LNCaP clone FGC (cell line): Measurements from ENCODE around the gene USP54.

Experiments used
- DNase-seq: peaks from one replicate; pipeline ENCODE4 v3.0.0-alpha.2; 2011; ENCODE audit warnings: low read depth
- H3K4me3 ChIP-seq: 2 replicates; pipeline ENCODE4 v1.5.1; 2011; ENCODE audit warnings: mild to moderate bottlenecking, low read depth, low read length, control low read depth
- TF ChIP-seq, protein P1 (sequence below): IDR thresholded peaks from 2 replicates; pipeline ENCODE4 v1.5.1; 2012; ENCODE audit warnings: mild to moderate bottlenecking; ENCODE audit not compliant: control insufficient read depth, insufficient read depth; ENCODE audit errors: extremely low read depth

USP54 gene, protein sequence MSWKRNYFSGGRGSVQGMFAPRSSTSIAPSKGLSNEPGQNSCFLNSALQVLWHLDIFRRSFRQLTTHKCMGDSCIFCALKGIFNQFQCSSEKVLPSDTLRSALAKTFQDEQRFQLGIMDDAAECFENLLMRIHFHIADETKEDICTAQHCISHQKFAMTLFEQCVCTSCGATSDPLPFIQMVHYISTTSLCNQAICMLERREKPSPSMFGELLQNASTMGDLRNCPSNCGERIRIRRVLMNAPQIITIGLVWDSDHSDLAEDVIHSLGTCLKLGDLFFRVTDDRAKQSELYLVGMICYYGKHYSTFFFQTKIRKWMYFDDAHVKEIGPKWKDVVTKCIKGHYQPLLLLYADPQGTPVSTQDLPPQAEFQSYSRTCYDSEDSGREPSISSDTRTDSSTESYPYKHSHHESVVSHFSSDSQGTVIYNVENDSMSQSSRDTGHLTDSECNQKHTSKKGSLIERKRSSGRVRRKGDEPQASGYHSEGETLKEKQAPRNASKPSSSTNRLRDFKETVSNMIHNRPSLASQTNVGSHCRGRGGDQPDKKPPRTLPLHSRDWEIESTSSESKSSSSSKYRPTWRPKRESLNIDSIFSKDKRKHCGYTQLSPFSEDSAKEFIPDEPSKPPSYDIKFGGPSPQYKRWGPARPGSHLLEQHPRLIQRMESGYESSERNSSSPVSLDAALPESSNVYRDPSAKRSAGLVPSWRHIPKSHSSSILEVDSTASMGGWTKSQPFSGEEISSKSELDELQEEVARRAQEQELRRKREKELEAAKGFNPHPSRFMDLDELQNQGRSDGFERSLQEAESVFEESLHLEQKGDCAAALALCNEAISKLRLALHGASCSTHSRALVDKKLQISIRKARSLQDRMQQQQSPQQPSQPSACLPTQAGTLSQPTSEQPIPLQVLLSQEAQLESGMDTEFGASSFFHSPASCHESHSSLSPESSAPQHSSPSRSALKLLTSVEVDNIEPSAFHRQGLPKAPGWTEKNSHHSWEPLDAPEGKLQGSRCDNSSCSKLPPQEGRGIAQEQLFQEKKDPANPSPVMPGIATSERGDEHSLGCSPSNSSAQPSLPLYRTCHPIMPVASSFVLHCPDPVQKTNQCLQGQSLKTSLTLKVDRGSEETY (N-terminal part only)

DNA sequence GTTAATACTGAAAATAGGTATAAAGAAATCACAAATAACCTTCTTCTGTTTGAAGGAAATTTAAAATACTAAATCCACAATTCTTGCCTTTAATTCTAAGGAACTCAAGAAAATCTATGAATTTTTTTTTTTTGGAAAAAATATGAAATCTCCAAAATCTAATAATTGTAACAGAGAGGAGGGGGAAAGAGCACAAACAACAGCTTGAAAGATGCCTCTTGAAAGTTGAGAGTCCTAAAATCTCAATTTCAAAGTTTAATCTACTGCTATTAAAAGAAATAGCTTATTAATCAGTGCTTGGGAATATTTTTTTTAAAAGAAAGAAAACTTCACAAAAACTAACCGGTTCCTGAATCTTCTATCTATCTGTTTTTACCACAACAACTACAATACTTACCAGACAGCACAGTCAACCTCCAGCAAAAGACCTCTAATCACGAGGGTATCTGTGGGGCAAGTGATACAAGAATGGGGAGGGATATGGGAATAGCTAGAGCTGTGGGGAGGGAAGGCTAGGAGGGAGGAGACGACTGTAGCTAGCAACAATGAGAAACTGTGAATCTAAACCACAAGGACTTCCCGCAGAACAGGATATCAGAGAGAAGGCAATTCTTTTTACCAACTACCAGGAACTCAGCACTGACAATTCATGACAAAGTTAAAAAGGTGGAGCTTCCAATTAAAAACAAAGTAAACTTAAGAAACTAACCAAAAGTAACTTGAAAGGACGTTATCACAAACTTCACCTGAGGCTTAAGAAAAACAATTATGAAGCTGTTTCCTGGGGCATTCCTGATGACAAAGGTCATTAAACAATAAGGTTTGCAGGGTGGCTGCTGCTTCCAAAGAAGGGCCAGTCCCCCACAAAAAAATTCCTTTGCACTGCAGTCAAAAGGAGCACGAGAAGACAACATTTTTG lies at the start of gene USP54:
Gene USP54 (minus strand): TSS at position 462 of the 919 bp plus-strand sequence. CDS start 15,684 bp downstream, outside the sequence.
- no peak for DNase-seq
- peak within 1 kb of the TSS; percentile 30 for H3K4me3 ChIP-seq
- TF ChIP-seq, protein P1, sequence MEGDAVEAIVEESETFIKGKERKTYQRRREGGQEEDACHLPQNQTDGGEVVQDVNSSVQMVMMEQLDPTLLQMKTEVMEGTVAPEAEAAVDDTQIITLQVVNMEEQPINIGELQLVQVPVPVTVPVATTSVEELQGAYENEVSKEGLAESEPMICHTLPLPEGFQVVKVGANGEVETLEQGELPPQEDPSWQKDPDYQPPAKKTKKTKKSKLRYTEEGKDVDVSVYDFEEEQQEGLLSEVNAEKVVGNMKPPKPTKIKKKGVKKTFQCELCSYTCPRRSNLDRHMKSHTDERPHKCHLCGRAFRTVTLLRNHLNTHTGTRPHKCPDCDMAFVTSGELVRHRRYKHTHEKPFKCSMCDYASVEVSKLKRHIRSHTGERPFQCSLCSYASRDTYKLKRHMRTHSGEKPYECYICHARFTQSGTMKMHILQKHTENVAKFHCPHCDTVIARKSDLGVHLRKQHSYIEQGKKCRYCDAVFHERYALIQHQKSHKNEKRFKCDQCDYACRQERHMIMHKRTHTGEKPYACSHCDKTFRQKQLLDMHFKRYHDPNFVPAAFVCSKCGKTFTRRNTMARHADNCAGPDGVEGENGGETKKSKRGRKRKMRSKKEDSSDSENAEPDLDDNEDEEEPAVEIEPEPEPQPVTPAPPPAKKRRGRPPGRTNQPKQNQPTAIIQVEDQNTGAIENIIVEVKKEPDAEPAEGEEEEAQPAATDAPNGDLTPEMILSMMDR = no peak

DNA sequence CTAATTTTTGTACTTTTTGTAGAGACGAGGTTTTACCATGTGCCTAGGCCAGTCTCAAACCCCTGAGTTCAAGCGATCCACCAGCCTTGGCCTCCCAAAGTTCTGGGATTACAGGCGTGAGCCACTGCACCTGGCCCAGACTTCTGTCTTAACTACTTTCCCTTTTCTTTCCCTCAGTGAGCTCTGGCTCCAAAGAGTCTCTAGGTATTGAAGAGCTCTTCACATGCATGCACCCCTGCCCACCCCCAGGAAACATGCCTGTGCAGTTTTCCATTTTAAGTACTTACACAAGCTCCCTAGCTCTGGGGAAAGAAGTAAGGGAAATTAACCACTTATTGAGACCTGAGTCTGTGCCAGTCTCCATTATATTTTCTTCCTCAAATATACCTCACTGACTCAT lies 48.1 kb upstream of the USP54 start:
- H3K4me3 ChIP-seq = no peak overlapping the region
- TF ChIP-seq, protein P1 = no peak
- DNase-seq = no peak

DNA sequence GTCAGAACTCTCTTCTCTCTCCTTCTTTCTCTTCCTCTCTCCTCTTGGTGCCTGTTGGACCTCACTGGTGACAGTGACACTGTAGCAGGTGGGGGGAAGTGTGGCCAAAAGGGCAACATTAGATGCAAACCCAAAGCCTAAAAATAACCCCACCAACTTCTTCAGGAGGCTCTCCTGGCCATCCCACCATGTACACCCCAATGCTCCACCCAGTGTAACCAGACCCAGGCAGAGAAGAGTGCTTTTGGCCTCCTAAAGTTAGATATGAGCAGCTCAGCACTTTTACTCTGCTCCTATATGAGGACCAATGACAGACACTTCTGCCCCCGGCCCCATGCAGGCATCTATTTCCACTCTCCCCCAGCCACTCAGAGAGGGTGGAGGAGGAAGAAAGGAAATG lies 44.6 kb upstream of the USP54 start:
- TF ChIP-seq, protein P1 = no peak

DNA sequence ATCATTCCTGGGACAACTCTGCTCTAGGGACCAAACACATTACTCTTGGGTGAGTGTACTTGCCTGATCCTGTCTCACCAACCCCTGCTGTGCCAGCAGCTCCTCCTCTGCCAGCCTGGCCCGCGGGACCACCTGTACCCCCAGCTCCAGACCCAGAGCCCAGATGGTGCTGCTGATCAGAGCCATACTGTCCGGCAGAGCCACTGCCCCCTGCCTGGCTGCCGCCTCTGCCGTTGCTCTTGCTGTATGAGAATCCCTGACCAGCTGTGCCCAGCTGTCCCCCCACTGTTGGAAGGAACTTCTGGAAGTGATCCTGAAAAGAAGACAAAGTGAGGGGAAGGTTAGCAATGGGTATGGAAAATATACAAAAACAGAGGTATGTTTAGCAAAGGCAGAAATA lies 43.3 kb upstream of the USP54 start:
- H3K4me3 ChIP-seq = no peak overlapping the region
- no peak for DNase-seq
- TF ChIP-seq, protein P1 = no peak

More for the DNA sequence above, 44.6 kb upstream of the USP54 start:
- no peak overlapping the region for H3K4me3 ChIP-seq
- DNase-seq = no peak

DNA sequence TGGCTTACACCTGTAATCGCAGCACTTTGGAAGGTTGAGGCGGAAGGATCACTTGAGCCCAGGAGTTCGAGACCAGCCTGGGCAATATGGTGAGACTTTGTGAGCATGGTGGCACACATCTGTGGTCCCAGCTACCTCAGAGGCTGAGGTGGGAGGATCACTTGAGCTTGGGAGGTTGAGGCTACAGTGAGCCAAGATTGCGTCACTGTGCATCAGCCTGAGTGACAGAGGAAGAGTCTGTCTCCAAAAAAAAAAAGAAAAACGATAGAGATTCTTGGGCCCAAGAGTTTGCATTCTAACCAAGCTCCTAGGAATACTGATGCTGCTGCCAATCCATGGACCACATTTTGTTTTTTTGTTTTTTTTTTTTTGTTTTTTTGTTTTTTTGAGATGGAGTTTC lies 38.0 kb upstream of the USP54 start:
- TF ChIP-seq, protein P1 = no peak
- no peak for DNase-seq
- H3K4me3 ChIP-seq = no peak overlapping the region

DNA sequence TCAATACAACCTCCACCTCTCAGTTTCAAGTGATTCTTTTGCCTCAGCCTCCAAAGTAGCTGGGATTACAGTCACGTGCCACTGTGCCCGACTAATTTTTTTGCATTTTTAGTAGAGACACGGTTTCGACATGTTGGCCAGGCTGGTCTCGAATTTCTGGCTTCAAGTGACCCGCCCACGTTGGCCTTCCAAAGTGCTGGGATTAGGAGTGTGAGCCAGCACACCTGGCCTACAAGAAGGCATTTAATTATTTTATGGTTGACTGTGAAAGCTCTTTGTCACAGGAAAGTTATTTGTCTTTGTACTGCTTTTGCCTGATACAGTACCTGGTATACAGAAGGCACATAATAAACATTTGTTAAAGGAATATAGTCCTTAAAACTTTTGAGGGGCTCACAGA lies 37.3 kb upstream of the USP54 start:
- TF ChIP-seq, protein P1 = no peak
- DNase-seq = peak; percentile 15
- no peak overlapping the region for H3K4me3 ChIP-seq
